GM23338 (cell line): Measurements from ENCODE around the gene ASTN1. TPM values are rescaled to one million over a fixed set of nuclear protein-coding genes. Genes with fewer than 3 reads are reported as not detected.

Experiments used
- ATAC-seq: fragments of 200-7000 bp; cut with Tn5 transposase; 3 replicates; pipeline ENCODE4 v1.9.1; 2020
- DNase-seq: peaks from one replicate; pipeline ENCODE4 v3.0.0-alpha.2; 2015; ENCODE audit warnings: low spot score
- H2AFZ ChIP-seq: fragments of 200-600 bp; sonication (generic); 2 replicates; pipeline ENCODE4 v1.8.0; 2016; ENCODE audit warnings: antibody characterized with exemption, mild to moderate bottlenecking, moderate library complexity
- H3F3A ChIP-seq: fragments of 200-600 bp; sonication (generic); replicated peaks from 2 replicates; pipeline ENCODE4 v1.8.0; 2017; ENCODE audit warnings: antibody characterized with exemption, mixed run types, low read depth
- H3K27ac ChIP-seq: fragments of 200-600 bp; sonication (generic); 2 replicates; pipeline ENCODE4 v1.6.1; 2016; ENCODE audit warnings: low read depth
- H3K27me3 ChIP-seq: fragments of 200-600 bp; sonication (generic); 2 replicates; pipeline ENCODE4 v1.8.0; 2016; ENCODE audit warnings: mild to moderate bottlenecking, mixed run types, moderate library complexity; ENCODE audit not compliant: insufficient read depth
- H3K36me3 ChIP-seq: fragments of 200-600 bp; sonication (generic); 2 replicates; pipeline ENCODE4 v1.8.0; 2016; ENCODE audit warnings: mild to moderate bottlenecking; ENCODE audit not compliant: insufficient read depth
- H3K4me1 ChIP-seq: fragments of 200-600 bp; sonication (generic); 2 replicates; pipeline ENCODE4 v1.8.0; 2016; ENCODE audit warnings: mild to moderate bottlenecking, moderate library complexity; ENCODE audit not compliant: insufficient read depth
- H3K4me2 ChIP-seq: fragments of 200-600 bp; sonication (generic); 2 replicates; pipeline ENCODE4 v1.7.1; 2017; ENCODE audit warnings: mixed run types
- H3K4me3 ChIP-seq: fragments of 200-600 bp; sonication (generic); 2 replicates; pipeline ENCODE4 v1.6.1; 2016; ENCODE audit warnings: mixed run types
- H3K79me2 ChIP-seq: fragments of 200-600 bp; sonication (generic); replicated peaks from 2 replicates; pipeline ENCODE4 v1.8.0; 2017; ENCODE audit warnings: mild to moderate bottlenecking; ENCODE audit not compliant: insufficient read depth
- H3K9me2 ChIP-seq: fragments of 200-600 bp; sonication (generic); 2 replicates; pipeline ENCODE4 v1.8.0; 2017; ENCODE audit not compliant: insufficient read depth
- H4K20me1 ChIP-seq: fragments of 200-600 bp; sonication (generic); replicated peaks from 2 replicates; pipeline ENCODE4 v1.8.0; 2017; ENCODE audit warnings: mild to moderate bottlenecking; ENCODE audit not compliant: insufficient read depth
- H3K27ac Mint-ChIP-seq: 2 replicates; pipeline ENCODE4 v1.8.0; 2020; ENCODE audit warnings: inconsistent platforms, mild to moderate bottlenecking, moderate library complexity, mixed read lengths
- H3K27me3 Mint-ChIP-seq: 3 replicates; pipeline ENCODE4 v1.8.0; 2022; ENCODE audit warnings: low read depth, mild to moderate bottlenecking, moderate library complexity, mixed read lengths, inconsistent platforms; ENCODE audit not compliant: insufficient read depth, poor library complexity
- H3K36me3 Mint-ChIP-seq: 3 replicates; pipeline ENCODE4 v1.8.0; 2021; ENCODE audit warnings: low read depth, mild to moderate bottlenecking, inconsistent platforms, moderate library complexity, mixed read lengths
- H3K4me1 Mint-ChIP-seq: 3 replicates; pipeline ENCODE4 v1.8.0; 2020; ENCODE audit warnings: mild to moderate bottlenecking, inconsistent platforms, mixed read lengths
- H3K4me3 Mint-ChIP-seq: 3 replicates; pipeline ENCODE4 v1.8.0; 2021; ENCODE audit warnings: moderate library complexity, mild to moderate bottlenecking, inconsistent platforms, mixed read lengths
- H3K9me3 Mint-ChIP-seq: 3 replicates; pipeline ENCODE4 v1.8.0; 2020; ENCODE audit warnings: moderate library complexity, mild to moderate bottlenecking, inconsistent platforms, mixed read lengths
- CREB1 ChIP-seq: fragments of 250-450 bp; sonication (Bioruptor Pico); IDR thresholded peaks from 2 replicates; pipeline ENCODE4 v1.5.0; 2020; ENCODE audit warnings: low read depth, mild to moderate bottlenecking, moderate library complexity
- EZH2phosphoT487 ChIP-seq: fragments of 200-600 bp; sonication (generic); IDR thresholded peaks from one replicate; pipeline ENCODE4 v1.8.1; 2018; ENCODE audit warnings: antibody characterized with exemption; ENCODE audit not compliant: unreplicated experiment
- ZNF114 ChIP-seq: fragments of 250-450 bp; sonication (Bioruptor Pico); IDR thresholded peaks from 2 replicates; pipeline ENCODE4 v1.5.0; 2020; ENCODE audit warnings: mild to moderate bottlenecking, moderate library complexity
- ZNF331 ChIP-seq: fragments of 250-450 bp; sonication (Bioruptor Pico); IDR thresholded peaks from 2 replicates; pipeline ENCODE4 v1.5.0; 2020; ENCODE audit warnings: low read depth, mild to moderate bottlenecking, moderate library complexity
- ZNF462 ChIP-seq: fragments of 250-450 bp; sonication (Bioruptor Pico); IDR thresholded peaks from 2 replicates; pipeline ENCODE4 v1.5.0; 2020; ENCODE audit warnings: mild to moderate bottlenecking, moderate library complexity
- polyA plus RNA-seq: library from polyadenylated mRNA; unstranded; fragments of >200 nt; fragmentation: Nextera tagmentation; extraction: Ambion mirVana; gene quantifications from 2 replicates; pipeline ENCODE4 v1.2.1, GENCODE V29; 2016
- total RNA-seq: library from RNA; depleted of rRNA; stranded (reverse); fragments of >200 nt; shearing (Covaris generic); gene quantifications from 2 replicates; pipeline ENCODE4 v1.2.3, GENCODE V29; 2014
- TF ChIP-seq, protein P1 (sequence below): IDR thresholded peaks from 2 replicates; pipeline ENCODE4 v1.6.1; 2016; ENCODE audit warnings: antibody characterized with exemption

ASTN1 gene
- total and polyA plus RNA-seq, 2 experiments from 2014 or later: 2.0 to 5.2 TPM

DNA sequence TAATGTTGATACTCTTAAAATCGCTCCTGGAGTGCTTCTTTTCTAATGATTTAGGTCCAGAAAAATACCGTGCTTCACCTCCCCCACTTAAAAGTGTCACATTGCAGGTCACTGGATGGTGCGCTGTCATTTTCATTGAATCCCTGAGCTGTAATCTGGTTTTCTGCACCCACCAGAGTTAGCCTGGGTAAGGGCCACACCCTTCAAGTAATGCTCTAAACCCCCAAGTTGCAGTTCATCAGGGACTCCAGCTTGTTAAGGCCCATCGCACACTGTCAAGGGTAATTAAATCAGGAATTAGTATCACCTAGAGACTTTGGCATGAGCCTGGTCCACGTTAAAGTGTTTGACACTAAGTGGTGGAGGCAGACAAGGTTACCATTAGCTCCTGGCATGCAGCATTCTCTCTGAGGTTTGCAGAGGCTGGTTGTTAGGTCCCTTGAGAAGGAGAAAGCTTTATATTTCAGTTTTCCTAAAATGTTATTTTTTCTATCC is 34.0 kb downstream of the ASTN1 start:
- peaks cover 15% of the 10 kb centered on the region for H3K4me1 Mint-ChIP-seq
- no peaks in the 10 kb centered on the region for H3K36me3 Mint-ChIP-seq
- ATAC-seq: no peak
- H3K4me2 ChIP-seq: no peak overlapping the region
- H3K27me3 ChIP-seq: no peaks in the 10 kb centered on the region
- H4K20me1 ChIP-seq: no peaks in the 10 kb centered on the region
- H3K27ac Mint-ChIP-seq: no peak overlapping the region
- H3K9me2 ChIP-seq: no peaks in the 10 kb centered on the region
- H3K27me3 Mint-ChIP-seq: no peaks in the 10 kb centered on the region
- no peak overlapping the region for H3K4me3 ChIP-seq
- no peak overlapping the region for H3K27ac ChIP-seq
- no peak overlapping the region for H3K4me3 Mint-ChIP-seq
- no peaks in the 10 kb centered on the region for H3K36me3 ChIP-seq
- no peak for DNase-seq
- no peaks in the 10 kb centered on the region for H3F3A ChIP-seq
- H3K79me2 ChIP-seq: no peaks in the 10 kb centered on the region
- H3K4me1 ChIP-seq: peaks cover 5% of the 10 kb centered on the region; the same call in 1 of the 2 replicates
- no peaks in the 10 kb centered on the region for H3K9me3 Mint-ChIP-seq
- TF ChIP-seq ZNF331 (CRISPR knock-in tag) (no peak), ZNF114 (CRISPR knock-in tag) (no peak), ZNF462 (CRISPR knock-in tag) (no peak), EZH2phosphoT487 (no peak), CREB1 (CRISPR knock-in tag) (no peak)
- TF ChIP-seq, protein P1, sequence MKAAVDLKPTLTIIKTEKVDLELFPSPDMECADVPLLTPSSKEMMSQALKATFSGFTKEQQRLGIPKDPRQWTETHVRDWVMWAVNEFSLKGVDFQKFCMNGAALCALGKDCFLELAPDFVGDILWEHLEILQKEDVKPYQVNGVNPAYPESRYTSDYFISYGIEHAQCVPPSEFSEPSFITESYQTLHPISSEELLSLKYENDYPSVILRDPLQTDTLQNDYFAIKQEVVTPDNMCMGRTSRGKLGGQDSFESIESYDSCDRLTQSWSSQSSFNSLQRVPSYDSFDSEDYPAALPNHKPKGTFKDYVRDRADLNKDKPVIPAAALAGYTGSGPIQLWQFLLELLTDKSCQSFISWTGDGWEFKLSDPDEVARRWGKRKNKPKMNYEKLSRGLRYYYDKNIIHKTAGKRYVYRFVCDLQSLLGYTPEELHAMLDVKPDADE: no peak
- no peak overlapping the region for H2AFZ ChIP-seq
